Fibroblast of pulmonary artery (primary cell): ENCODE results near the gene CBX3.
A peak's percentile ranks its signal among the peaks of the same experiment; 100 is the strongest.

ENCODE experiments used
- DNase-seq: peaks from one replicate; pipeline ENCODE4 v3.0.0-alpha.2; 2010; ENCODE audit warnings: low read depth
- H3K4me3 ChIP-seq: replicated peaks from 2 replicates; pipeline ENCODE4 v1.5.1; 2011; ENCODE audit warnings: low read depth, mild to moderate bottlenecking, control low read depth, low read length, moderate library complexity
- CTCF ChIP-seq: IDR thresholded peaks from 2 replicates; pipeline ENCODE4 v1.5.1; 2011; ENCODE audit warnings: mild to moderate bottlenecking, control low read depth, low read length, inconsistent platforms; ENCODE audit errors: missing control alignments

Gene CBX3

GRCh38 chr7:26195867-26196657, 5.5 kb upstream of the CBX3 start:
- TF ChIP-seq CTCF, result no peak
- DNase-seq, result no peak
- peak overlapping the region; percentile 1 for H3K4me3 ChIP-seq

- TF ChIP-seq CTCF, result no peak
- H3K4me3 ChIP-seq, result peak overlapping the region; percentile 91
- DNase-seq, result no peak
Observed at GRCh38 chr7:26197153-26198115, 4.1 kb upstream of the CBX3 start.

GRCh38 chr7:26198133-26198780, 3.3 kb upstream of the CBX3 start:
- TF ChIP-seq CTCF, result peak; percentile 67
- peak; percentile 53 for DNase-seq
- peak overlapping the region; percentile 91 for H3K4me3 ChIP-seq

- TF ChIP-seq CTCF, result no peak
Observed at GRCh38 chr7:26198781-26199169, 2.8 kb upstream of the CBX3 start.

GRCh38 chr7:26199301-26200037, 2.1 kb upstream of the CBX3 start:
- DNase-seq, result peak; percentile 45
- TF ChIP-seq CTCF, result no peak
- peak overlapping the region; percentile 91 for H3K4me3 ChIP-seq

More at GRCh38 chr7:26198781-26199169, 2.8 kb upstream of the CBX3 start:
- no peak for DNase-seq
- H3K4me3 ChIP-seq, result peak overlapping the region; percentile 91

- DNase-seq, result peak; percentile 45
- peak overlapping the region; percentile 91 for H3K4me3 ChIP-seq
- no peak for TF ChIP-seq CTCF
Observed at GRCh38 chr7:26200038-26200443, 1.5 kb upstream of the CBX3 start.
